HG02610 (cell line): Measurements from ENCODE around the gene NEIL1.
"Not testable (repeated sequence)": the region's sequence is repeated elsewhere in the genome, so short reads cannot be mapped to it uniquely, and the experiment has no call there.

Experiments used
- ATAC-seq: cut with Tn5 transposase; IDR thresholded peaks from one replicate; pipeline ENCODE4 v1.9.1; 2021; ENCODE audit warnings: mild to moderate bottlenecking, moderate library complexity; ENCODE audit not compliant: unreplicated experiment

The NEIL1 gene

DNA sequence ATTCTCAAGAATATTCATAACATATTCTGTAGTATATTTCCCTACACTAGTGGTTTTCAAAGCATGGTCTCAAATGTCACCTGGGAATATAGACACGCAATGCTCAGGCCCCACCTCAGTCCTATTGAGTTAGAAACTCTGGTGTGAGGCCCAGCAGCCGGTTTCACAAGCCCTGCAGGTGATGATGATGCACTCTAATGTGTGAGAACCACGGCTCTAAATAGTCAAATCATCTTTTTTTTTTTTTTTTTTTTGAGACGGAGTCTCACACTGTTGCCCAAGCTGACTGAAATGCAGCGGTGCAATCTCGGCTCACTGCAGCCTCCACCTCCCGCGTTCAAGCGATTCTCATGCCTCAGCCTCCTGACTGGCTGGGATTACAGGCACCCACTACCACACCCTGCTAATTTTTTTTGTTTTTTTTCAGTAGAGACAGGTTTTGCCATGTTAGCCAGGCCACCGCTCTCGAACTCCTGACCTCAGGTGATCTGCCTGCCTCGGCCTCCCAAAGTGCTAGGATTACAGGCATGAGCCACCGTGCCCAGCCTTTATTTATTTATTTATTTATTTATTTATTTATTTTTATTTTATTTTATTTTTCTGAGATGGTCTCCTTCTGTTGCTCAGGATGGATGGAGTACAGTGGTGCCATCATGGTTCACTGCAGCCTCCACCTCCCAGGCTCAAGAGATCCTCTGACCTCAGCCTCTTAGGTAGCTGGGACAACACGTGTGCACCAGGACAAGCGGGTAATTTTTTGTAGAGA lies 13.0 kb upstream of the NEIL1 start:
- ATAC-seq = peak; percentile 50

DNA sequence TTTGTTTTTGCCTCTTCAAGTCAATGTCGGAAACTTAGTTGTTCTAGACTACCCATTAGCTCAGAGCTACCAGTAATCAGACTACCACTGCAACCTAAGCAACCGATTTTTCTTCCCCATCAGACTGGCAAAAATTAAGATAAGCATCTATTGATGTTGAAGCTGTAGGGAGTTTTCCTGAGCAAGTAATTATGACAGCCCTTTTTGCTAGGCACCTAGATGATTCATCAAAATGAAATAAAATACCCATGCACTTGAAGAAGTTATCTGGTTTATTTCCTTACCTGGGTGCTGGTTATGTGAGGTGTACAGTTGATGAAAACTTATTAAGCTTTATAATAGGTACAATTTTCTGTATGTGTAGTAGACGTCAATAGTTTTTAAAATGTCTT lies 11.5 kb upstream of the NEIL1 start:
- no peak for ATAC-seq

DNA sequence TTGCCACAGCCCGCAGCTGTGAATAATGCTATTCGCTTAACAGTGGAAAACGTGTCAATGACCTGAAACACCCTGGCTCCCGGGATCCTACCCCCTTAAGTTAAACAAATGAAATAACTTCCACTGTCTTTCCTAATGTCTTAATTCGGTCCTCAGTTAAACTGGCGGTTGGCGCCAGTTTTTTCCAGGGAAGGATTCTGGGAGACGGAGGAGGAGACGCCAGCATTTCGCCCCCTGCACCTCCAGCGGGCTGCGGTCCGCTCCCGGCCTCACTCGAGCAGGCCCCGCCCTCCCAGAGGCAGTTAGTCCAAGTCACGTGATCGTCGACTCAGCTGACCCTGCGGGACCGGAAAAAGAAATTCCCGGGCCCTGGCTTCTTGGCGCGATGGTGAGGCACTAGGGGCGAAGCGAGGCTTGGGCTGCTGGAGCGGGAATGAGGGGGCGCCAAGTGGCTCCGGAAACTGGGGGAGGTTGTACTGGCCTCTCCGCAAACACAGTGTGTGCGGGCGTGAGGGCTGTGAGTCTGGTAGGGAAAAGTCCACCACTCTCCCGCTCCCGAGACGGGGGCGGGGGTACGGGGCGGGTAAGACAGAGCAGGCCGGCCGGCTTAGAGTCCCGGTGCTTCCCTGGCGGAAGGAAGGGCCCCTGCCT lies 11.0 kb upstream of the NEIL1 start, which contains the start of gene COMMD4:
Gene COMMD4 (plus strand): TSS at position 359 of the 651 bp plus-strand sequence. CDS start 27 bp downstream, at position 386.
- peak; percentile 55 for ATAC-seq

DNA sequence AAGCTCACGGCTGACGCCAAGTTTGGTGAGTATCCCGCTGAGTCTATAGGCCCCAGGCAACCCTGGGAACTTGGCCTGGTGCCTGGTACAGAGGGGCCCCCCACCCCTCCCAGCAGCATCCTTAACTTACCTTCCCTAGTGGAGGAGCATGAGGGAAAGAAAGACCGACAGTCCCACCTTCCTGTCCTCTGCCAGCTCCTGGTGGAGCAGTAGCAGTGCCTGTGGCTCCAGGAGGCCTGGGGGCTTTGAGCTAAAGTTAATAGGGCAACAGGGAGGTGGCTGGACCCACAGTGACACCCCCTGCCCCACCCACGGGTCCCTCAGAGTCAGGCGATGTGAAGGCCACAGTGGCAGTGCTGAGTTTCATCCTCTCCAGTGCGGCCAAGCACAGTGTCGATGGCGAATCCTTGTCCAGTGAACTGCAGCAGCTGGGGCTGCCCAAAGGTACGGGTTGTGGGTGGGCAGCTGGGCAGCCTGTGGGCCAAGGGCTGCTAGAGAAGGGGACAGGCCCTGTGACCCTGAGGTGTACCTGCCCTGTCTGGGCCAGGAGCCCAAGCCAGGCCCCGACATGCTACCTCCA lies 8.1 kb upstream of the NEIL1 start:
- no peak for ATAC-seq

DNA sequence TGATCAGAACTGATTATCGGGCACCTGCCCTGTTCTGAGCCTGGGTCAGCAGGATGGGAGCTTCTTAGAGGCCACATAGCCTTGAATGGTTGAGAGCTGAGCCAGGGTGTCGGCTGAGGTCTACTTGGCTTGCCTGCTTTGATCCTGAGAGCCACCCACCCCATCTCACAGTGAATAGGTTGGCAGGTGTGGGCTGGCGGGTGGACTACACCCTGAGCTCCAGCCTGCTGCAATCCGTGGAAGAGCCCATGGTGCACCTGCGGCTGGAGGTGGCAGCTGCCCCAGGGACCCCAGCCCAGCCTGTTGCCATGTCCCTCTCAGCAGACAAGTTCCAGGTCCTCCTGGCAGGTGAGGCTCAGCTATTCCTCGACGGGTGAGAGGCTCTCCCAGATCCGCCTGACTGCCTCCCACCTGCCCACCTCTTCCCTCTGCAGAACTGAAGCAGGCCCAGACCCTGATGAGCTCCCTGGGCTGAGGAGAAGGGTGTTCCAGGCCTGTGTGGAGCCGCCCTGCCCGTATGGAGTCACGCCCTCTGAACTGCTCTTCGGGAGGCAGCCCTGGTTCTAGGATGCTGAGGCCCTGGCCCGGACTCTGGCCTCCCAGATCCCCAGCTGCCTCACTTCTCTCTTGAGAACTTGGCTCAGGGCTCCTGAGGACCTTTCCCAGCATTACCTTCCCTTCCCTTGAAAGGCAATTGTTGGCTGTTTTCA lies 7.2 kb upstream of the NEIL1 start:
- no peak for ATAC-seq

DNA sequence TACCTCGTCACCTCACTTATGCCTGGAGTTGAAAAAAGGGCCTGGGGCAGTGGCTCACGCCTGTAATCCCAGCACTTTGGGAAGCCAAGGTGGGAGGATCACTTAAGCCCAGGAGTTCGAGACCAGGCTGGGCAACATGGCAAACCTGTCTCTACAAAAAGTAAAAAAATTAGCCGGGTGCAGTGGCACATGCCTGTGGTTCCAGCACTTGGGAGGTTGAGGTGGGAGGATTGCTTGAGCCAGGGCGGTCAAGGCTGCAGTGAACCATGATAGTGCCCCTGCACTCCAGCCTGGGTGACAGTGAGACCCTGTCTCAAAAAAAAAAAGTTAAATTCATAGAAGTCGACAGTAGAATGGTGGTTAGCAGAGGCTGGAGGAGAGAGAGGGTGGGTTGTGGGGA lies 4.6 kb upstream of the NEIL1 start:
- ATAC-seq = no peak

DNA sequence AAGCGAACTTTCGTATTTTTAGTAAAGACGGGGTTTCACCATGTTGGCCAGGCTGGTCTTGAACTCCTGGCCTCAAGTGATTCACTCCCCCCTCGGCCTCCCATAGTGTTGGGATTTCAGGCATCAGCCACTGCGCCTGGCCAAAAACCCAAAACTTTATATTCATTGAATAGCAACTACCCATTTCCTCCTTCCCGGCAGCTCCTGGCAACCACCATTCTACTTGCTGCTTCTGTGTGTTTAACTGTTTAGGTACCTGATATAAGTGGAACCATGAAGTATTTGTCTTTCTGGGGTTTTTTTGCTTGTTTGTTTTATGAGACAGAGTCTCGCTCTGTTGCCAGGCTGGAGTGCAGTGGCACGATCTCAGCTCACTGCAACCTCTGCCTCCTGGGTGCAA lies 2.9 kb upstream of the NEIL1 start:
- ATAC-seq = not testable (repeated sequence)

DNA sequence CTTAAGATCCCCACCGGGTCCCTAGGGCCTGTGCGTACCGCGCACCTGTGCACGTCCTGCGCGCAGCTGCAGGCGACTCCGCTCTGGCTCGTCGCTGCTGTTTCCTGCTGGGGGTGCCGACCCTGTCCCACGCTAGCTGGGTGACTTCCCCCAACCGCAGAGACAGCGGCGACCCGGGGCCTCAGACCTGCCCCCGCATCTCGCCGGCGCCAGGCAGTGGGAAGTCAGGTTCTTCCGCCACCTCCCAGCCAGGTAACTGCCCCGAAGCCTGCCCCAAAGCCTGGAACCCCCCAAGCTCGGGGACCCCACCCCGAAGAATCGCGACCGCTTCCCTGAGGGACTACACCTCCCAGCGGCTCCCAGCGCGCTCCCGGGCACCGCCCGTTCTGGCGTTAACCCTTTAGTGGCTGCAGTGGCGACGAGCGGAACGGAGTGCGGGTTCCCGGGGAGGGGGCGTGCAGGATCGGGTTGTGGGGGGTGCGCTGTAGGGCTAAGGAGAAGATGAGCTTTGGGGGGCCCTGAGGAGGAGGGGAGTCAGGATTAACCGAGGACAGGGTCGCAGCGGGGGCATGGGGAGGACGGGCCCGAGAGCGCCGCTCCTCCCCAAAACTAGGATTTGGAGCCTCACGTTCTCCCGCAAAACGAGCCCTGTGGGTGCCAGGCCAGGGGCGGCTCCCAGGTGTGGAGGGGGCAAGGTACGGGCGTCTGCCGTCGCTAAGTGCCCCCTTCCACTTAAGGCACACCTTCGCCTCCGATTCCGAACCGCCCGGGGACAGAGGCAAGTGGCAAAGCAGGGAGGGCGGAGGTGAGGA lies 589 bp downstream of the NEIL1 start:
- ATAC-seq = peak; percentile 59

DNA sequence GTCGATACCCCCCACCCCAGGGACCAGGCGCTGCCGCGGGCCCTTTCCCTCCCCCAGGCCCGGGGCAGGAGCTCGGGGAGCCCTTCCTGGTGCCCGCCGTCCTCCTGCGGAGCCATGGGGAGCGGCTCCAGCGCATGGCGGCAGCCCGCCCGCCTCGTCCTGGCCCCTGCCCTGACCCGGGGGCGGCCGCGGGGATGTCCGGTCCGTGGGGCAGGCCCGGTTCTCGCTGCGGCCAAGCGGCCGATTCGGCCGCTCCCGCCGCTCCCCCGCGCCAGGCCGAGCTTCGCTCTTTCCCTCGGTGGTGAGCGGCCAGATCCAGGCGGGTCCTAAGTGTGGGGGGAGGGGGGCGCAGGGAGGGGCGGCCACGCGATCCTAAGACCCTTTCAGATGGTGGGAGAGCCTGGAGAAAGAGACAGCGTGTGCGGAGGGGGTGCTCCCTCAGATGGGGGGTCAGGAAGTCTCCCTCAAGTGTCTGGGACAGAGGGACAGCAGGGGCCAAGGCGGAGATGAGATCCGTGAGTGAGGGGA lies 1.3 kb downstream of the NEIL1 start:
- no peak for ATAC-seq

DNA sequence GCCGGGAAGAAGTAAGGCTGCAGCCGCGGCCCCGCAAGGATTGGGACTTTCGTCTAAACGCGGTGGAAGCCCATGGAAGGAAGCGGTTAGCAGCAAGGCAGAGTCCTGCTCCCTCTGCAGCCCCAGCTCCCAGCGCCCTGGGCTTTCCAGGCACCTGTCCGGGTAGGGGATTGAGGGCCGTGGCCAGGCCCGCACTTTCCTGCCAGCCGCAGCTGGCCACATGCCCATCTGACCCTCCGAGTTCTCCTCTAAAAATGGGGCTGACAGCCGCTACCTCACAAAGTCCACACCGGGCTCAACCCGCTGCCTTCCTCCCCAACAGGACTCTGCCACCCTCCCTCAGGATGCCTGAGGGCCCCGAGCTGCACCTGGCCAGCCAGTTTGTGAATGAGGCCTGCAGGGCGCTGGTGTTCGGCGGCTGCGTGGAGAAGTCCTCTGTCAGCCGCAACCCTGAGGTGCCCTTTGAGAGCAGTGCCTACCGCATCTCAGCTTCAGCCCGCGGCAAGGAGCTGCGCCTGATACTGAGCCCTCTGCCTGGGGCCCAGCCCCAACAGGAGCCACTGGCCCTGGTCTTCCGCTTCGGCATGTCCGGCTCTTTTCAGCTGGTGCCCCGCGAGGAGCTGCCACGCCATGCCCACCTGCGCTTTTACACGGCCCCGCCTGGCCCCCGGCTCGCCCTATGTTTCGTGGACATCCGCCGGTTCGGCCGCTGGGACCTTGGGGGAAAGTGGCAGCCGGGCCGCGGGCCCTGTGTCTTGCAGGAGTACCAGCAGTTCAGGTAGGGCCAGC lies 1.9 kb downstream of the NEIL1 start:
- no peak for ATAC-seq

DNA sequence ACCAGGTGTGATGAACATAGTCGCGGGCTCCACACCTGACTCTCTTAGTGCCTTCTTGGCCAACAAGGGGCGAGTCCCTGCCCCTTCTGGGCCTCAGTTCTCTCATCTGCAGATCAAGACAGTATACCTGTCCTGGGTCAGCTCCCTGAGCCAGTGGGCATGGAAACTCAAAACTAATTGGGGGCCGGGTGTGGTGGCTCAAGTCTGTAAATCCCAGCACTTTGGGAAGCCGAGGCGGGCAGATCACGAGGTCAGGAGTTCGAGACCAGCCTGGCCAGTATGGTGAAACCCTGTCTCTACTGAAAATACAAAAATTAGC lies 2.5 kb downstream of the NEIL1 start:
- not testable (repeated sequence) for ATAC-seq

DNA sequence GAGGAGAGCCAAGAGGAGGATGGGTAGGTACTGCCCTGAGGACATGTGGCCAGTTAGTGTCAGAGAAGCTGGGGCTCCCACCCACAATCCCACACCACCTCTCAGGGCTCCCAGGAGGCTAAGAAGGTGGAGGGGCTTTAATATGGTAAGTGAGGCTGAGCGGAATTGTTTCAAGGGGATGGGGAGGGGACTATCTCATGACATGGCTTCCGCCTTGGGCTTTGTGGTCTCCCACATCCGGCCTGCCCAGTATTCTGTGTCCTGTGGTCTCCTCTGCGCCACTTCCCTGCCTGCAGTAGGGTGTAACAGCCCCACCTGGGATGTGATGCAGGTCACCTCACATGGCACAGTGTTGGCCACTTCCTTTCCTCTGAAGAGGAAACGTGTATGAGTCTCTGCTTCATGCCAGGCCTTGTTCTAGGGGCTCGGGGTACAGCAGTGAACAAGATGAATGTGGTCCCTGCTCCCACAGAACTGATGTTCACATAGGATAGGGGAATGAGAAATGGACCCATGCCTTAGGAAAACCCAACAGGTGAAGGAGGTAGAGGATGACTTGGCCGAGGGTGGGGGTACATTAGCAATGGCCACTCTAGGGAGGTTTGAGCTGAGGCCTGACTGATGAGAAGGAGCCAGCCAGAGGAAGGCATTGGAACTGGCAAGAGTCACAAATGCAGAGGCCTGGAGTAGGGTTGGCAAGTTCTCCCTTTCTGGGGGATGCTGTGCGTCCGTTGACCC lies 3.2 kb downstream of the NEIL1 start:
- ATAC-seq = peak; percentile 47

DNA sequence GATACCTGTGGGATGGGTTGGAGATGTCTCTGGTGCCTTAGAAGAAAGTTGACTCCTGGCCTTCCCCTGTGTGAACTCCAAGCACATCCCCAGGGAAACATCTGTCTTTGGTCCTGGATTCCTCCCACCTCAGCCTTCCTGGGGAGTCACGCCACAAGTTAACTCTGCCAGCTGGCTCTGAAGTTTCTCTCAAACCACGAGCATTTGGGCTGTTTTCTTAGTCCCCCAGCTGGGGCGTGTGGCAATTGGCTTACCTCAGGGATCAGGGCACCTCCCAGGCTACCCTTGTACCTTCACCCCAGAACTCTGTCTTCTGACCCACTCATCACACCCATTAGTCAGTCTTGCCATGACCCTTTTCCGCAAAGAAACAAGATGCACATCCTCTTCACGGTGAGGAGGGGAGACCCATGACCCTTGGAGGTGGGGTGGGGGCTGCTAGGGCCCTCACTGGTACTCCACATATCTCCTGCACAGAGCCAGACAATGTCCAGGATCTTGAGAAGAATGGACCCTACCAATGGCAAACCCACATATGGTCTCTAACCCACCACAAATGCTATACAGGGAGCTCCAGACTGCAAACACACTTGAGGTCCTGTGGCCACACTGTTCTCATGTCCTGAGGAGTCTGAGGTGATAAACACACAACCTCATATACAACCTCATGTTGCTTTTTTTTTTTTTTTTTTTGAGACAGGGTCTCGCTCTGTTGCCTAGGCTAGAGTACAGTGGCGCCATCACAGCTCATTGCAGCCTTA lies 3.9 kb downstream of the NEIL1 start:
- no peak for ATAC-seq

DNA sequence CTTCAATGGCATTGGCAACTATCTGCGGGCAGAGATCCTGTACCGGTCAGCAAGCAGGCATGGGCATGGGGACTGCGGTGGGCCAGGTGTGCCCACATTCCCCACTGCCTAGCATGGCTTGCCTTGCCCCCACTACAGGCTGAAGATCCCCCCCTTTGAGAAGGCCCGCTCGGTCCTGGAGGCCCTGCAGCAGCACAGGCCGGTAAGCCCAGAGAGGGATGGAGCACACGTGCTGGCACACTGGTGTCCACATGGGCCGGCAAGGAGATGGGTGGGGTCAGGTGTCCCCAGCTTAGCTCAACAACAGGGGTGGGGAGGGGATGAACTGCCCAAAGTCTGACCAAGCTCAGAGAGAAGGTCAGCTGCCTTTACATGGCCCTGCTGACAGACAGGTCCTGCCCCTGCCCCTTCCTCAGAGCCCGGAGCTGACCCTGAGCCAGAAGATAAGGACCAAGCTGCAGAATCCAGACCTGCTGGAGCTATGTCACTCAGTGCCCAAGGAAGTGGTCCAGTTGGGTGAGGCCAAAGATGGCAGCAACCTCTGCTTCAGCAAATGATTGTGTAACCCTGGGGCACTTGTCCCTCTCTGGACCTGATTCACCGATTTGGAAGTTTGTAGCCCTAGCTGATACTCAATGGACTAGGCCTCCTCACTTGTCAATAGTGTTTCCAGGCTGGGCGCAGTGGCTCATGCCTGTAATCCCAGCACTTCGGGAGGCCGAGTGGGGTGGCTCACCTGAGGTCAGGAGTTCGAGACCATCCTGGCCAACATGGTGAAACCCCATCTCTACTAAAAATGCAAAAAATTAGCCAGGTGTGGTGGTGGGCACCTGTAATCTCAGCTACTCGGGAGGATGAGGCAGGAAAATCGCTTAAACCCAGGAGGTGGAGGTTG lies 5.6 kb downstream of the NEIL1 start:
- ATAC-seq = no peak

DNA sequence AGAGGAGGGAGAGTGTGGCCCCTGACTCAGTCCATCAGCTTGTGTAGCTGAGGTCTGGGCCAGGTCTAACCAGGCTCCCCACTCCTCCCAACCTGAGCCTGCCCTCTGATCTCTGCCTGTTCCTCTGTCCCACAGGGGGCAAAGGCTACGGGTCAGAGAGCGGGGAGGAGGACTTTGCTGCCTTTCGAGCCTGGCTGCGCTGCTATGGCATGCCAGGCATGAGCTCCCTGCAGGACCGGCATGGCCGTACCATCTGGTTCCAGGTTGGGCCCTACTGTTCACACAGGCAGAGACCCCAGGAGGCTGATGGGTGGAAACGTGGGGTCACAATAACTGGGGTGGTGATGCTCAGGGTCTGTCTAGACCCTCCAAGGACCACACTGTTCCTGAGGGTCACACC lies 6.8 kb downstream of the NEIL1 start:
- no peak for ATAC-seq

DNA sequence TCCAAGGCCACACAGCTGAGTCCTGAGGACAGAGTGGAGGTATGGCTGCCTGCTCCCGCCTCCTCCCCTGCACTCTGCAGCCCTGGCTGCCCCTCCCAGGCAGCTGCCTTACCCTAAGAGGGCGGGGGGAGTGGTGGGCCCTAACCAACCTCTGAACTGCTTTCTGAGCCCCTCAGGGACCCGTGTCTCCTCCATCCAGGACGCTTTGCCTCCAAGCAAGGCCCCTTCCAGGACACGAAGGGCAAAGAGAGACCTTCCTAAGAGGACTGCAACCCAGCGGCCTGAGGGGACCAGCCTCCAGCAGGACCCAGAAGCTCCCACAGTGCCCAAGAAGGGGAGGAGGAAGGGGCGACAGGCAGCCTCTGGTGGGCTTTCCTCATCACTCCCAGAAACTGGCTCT lies 7.6 kb downstream of the NEIL1 start:
- no peak for ATAC-seq

DNA sequence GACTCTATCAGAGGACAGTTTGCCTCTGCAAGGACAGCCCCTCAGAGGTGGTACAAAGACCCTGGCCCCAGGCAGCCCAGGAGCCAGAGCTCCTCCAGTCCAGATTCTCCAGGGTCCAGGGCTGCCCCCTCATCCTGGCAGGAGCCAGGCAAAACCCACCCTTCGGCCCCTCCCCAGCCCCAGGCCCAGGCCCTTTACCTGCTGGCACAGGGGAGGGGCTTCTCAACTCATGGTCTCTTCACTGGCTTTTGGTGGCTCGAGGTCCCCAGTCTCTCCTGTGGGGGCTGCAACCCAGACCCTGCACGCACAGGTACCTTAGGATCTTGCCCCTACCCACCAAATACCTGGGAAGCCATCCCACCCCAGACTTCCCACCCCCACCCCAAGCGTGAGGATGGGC lies 8.5 kb downstream of the NEIL1 start:
- ATAC-seq = no peak
